Activated effector memory CD4-positive, alpha-beta T cell treated with Interleukin-2 at 50 U/mL for 16 hours (primary cell): ENCODE measurements around the gene FBXO44.

Experiments
- DNase-seq: peaks from one replicate; pipeline ENCODE4 v3.0.0-alpha.2; 2020

Gene FBXO44

GRCh38 chr1:11664336-11665065, 9.8 kb downstream of the FBXO44 start:
- peak; percentile 50 for DNase-seq

- no peak for DNase-seq
These were observed 13.8 kb downstream of the FBXO44 start for GRCh38 chr1:11668516-11668915.

- DNase-seq, result no peak
These were observed 16.1 kb downstream of the FBXO44 start for GRCh38 chr1:11670747-11671146.

GRCh38 chr1:11671205-11671543, 16.5 kb downstream of the FBXO44 start:
- DNase-seq, result no peak

- no peak for DNase-seq
These were observed 17.0 kb downstream of the FBXO44 start for GRCh38 chr1:11671544-11672286.

GRCh38 chr1:11673089-11673769, 18.6 kb downstream of the FBXO44 start:
- no peak for DNase-seq

GRCh38 chr1:11674488-11674887, 19.8 kb downstream of the FBXO44 start:
- no peak for DNase-seq

GRCh38 chr1:11675325-11675724, 20.6 kb downstream of the FBXO44 start:
- no peak for DNase-seq

- no peak for DNase-seq
These were observed 21.9 kb downstream of the FBXO44 start for GRCh38 chr1:11676386-11677103.

GRCh38 chr1:11678442-11678841, 23.8 kb downstream of the FBXO44 start:
- no peak for DNase-seq

- DNase-seq, result no peak
These were observed 25.8 kb downstream of the FBXO44 start for GRCh38 chr1:11680270-11681070.

GRCh38 chr1:11681071-11681771, 26.5 kb downstream of the FBXO44 start, which contains the start of gene MAD2L2:
MAD2L2 (minus strand) TSS chr1:11681148; CDS start chr1:11680601, 547 bp downstream.
- DNase-seq, result peak; percentile 82

- no peak for DNase-seq
These were observed 27.7 kb downstream of the FBXO44 start for GRCh38 chr1:11682287-11682771.

- DNase-seq, result no peak
These were observed 28.1 kb downstream of the FBXO44 start for GRCh38 chr1:11682799-11683198.

GRCh38 chr1:11684070-11684469, 29.4 kb downstream of the FBXO44 start:
- DNase-seq, result no peak

- DNase-seq, result no peak
These were observed 30.6 kb downstream of the FBXO44 start for GRCh38 chr1:11685210-11685752.

- no peak for DNase-seq
These were observed 33.8 kb downstream of the FBXO44 start for GRCh38 chr1:11688506-11688905.

- DNase-seq, result no peak
These were observed 36.0 kb downstream of the FBXO44 start for GRCh38 chr1:11690397-11691301.

GRCh38 chr1:11691302-11691914, 36.7 kb downstream of the FBXO44 start, which contains the start of gene DRAXIN:
DRAXIN (plus strand) TSS chr1:11691710; CDS start chr1:11706259, 14,549 bp downstream.
- DNase-seq, result no peak
